C1 segment of cervical spinal cord (tissue), 14 donors: ENCODE data around the gene C1orf94.
A peak's percentile ranks its signal among the peaks of the same experiment; 100 is the strongest.

Experiments used
- DNase-seq, 14 donors: peaks; one replicate each; lab custom pipeline; 2025; lab: John Stamatoyannopoulos, UW

C1orf94 gene

GRCh38 chr1:34176830-34177603 lies at the start of gene C1orf94:
C1orf94 (plus strand) TSS chr1:34176907; CDS start chr1:34177790, 883 bp downstream.
- peak in 3 of 14 donors; percentile 4 to 10 (median 8) for DNase-seq

GRCh38 chr1:34127006-34128000 lies 49.4 kb upstream of the C1orf94 start:
- DNase-seq: no peak

GRCh38 chr1:34128186-34128889 lies 48.4 kb upstream of the C1orf94 start:
- DNase-seq: no peak

- no peak for DNase-seq
Measured at GRCh38 chr1:34129630-34130029, 47.1 kb upstream of the C1orf94 start.

GRCh38 chr1:34130306-34130705 lies 46.4 kb upstream of the C1orf94 start:
- DNase-seq: no peak

GRCh38 chr1:34131396-34132160 lies 45.1 kb upstream of the C1orf94 start:
- DNase-seq: no peak

- DNase-seq: no peak
Measured at GRCh38 chr1:34132161-34132420, 44.6 kb upstream of the C1orf94 start.

GRCh38 chr1:34137411-34137810 lies 39.3 kb upstream of the C1orf94 start:
- DNase-seq: no peak

- no peak for DNase-seq
Measured at GRCh38 chr1:34140011-34140676, 36.6 kb upstream of the C1orf94 start.

- no peak for DNase-seq
Measured at GRCh38 chr1:34143975-34144374, 32.7 kb upstream of the C1orf94 start.

GRCh38 chr1:34144766-34145165 lies 31.9 kb upstream of the C1orf94 start:
- no peak for DNase-seq

- DNase-seq: no peak
Measured at GRCh38 chr1:34147301-34147700, 29.4 kb upstream of the C1orf94 start.

- DNase-seq: no peak
Measured at GRCh38 chr1:34149501-34149900, 27.2 kb upstream of the C1orf94 start.

GRCh38 chr1:34153246-34153645 lies 23.5 kb upstream of the C1orf94 start:
- DNase-seq: no peak

- no peak for DNase-seq
Measured at GRCh38 chr1:34155860-34156259, 20.8 kb upstream of the C1orf94 start.

GRCh38 chr1:34156739-34157138 lies 20.0 kb upstream of the C1orf94 start:
- no peak for DNase-seq

- DNase-seq: peak in 13 of 14 donors; percentile 24 to 87 (median 69)
Measured at GRCh38 chr1:34162852-34163766, 13.6 kb upstream of the C1orf94 start.

GRCh38 chr1:34163792-34164731 lies 12.6 kb upstream of the C1orf94 start:
- DNase-seq: peak in 7 of 14 donors; percentile 19 to 57 (median 35)
